ENCODE data around the gene ENTREP3.
"Not testable (repeated sequence)": the region's sequence is repeated elsewhere in the genome, so short reads cannot be mapped to it uniquely, and the experiment has no call there.

The ENTREP3 gene

GRCh38 chr1:155250633-155251449 lies 4.4 kb downstream of the ENTREP3 start:
- DNase-seq: peak; percentile 84

- no peak for DNase-seq
These were observed 5.0 kb downstream of the ENTREP3 start for GRCh38 chr1:155250246-155250632.

GRCh38 chr1:155247667-155248553 lies 7.4 kb downstream of the ENTREP3 start:
- DNase-seq: no peak

GRCh38 chr1:155246796-155247195 lies 8.5 kb downstream of the ENTREP3 start:
- not testable (repeated sequence) for DNase-seq

DNA sequence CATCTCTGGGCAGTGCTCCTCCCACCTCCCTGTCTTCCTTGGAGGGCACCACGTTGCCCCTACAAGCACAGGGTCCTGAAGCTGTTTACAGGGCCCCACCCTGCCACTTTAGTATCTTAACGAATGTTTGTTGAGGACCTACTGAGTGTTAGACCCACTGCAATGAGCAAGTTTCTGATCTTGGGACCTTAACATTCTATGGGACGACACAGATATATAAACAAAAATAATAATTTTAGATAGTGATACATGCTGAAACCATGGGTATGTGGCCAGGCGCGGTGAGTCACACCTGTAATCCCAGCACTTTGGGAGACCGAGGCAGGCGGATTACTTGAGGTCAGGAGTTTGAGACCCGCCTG lies 10.1 kb downstream of the ENTREP3 start:
- DNase-seq: no peak

DNA sequence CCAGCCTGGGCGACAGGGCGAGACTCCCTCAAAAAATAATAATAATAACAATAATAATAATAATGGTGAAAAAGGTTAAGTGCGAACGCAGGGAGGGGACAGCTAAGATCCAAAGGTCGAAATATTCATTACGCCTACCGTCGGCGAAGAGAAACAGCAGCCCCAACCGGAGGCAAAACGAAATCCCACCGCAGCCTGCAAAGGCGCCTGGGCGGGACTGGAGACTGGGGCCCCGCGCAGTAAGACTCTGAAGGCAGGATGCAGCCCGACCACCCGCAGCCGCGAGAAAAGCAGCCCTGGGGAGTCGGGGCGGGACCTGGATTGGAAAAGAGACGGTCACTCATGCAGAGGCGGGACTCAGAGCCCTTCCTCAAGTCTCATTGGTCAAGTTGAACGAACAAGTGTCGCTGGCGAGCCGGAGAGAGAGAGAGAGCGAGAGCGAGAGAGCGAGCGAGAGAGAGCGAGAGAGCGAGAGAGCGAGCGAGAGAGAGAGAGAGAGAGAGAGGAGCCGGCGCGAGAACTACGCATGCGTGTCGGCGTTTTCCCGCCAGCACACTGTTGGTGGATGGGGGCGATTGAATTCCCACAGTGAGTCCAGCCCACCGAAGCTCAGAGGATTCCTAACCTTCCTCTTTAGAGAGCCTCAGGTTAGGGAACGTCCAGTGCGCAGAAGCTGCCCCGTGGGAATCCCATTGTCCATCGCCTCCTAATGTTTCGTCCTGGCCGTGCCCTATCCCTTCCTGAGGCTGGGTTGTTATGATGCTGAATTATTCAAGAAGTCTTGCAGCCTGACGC lies 10.7 kb downstream of the ENTREP3 start:
- peak; percentile 98 for DNase-seq

- DNase-seq: no peak
These were observed 12.4 kb downstream of the ENTREP3 start for GRCh38 chr1:155242805-155243358.

GRCh38 chr1:155241841-155242264 lies 13.4 kb downstream of the ENTREP3 start:
- DNase-seq: no peak

GRCh38 chr1:155241069-155241679 lies 14.1 kb downstream of the ENTREP3 start:
- peak; percentile 81 for DNase-seq

GRCh38 chr1:155236451-155236850 lies 18.8 kb downstream of the ENTREP3 start:
- no peak for DNase-seq

DNA sequence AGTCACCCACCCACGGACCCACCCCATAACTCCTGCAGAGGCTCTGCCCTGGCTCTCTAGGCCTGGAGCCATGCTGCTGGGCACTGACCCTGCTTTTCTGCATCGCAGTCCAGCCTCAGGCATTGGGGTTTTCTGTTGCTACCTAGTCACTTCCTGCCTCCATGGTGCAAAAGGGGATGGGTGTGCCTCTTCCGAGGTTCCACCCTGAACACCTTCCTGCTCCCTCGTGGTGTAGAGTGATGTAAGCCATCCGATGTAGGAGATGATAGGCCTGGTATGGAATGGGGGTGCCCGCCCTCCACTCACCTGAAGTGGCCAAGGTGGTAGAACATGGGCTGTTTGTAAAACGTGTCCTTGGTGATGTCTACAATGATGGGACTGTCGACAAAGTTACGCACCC lies 19.9 kb downstream of the ENTREP3 start:
- not testable (repeated sequence) for DNase-seq

- not testable (repeated sequence) for DNase-seq
These were observed 21.8 kb downstream of the ENTREP3 start for GRCh38 chr1:155233502-155233901.

- not testable (repeated sequence) for DNase-seq
These were observed 23.0 kb downstream of the ENTREP3 start for GRCh38 chr1:155232001-155232978.

- DNase-seq: not testable (repeated sequence)
These were observed 24.0 kb downstream of the ENTREP3 start for GRCh38 chr1:155231302-155231701.

GRCh38 chr1:155228096-155228427 lies 27.2 kb downstream of the ENTREP3 start:
- DNase-seq: no peak

- DNase-seq: peak; percentile 100
These were observed 27.8 kb downstream of the ENTREP3 start for GRCh38 chr1:155227261-155228095.

- DNase-seq: peak; percentile 88
These were observed 28.4 kb downstream of the ENTREP3 start for GRCh38 chr1:155226910-155227260.

DNA sequence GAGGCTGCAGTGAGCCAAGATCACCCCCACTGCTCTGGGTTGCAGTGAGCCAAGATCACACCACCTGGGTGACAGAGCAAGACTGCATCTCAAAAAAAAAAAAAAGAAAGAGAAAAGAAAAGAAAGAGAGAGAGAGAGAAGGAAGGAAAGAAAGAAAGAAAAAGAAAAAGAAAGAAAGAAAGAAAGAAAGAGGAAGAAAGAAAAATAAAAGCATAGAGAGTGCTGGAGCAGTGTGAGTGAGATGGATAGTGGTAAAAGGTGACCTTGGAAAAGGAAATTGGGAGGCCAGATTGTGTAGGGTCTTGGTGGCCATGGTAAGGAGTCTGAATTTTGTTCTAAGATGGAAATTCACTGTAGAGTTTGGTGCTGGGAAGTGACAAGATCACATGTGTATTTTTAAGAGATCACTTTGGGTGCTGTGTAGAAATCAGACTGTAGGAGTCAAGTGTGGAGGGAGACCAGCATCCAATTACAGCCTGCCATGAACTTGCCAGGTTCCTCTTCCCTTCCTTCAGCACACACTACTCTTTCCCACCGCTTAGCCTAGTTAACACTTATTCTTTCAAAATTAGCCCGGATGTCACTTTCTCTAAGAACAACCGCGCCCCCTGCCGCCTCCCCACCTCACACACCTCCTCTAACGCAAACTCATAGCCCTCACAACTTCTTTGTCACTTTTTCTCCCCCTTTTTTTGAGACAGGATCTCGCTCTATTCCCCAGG lies 28.9 kb downstream of the ENTREP3 start:
- DNase-seq: peak; percentile 95

GRCh38 chr1:155225404-155225759 lies 29.9 kb downstream of the ENTREP3 start:
- not testable (repeated sequence) for DNase-seq

GRCh38 chr1:155223047-155223446 lies 32.2 kb downstream of the ENTREP3 start:
- DNase-seq: no peak
